SJSA1 (cell line): ENCODE data around the gene USPL1. TPM values are rescaled to one million over a fixed set of nuclear protein-coding genes. Genes with fewer than 3 reads are reported as not detected.
"Not testable (repeated sequence)": the region's sequence is repeated elsewhere in the genome, so short reads cannot be mapped to it uniquely, and the experiment has no call there.

Source experiments
- DNase-seq, 2 experiments: peaks; one replicate each; pipeline ENCODE4 v3.0.0-alpha.2; 2015 to 2020; ENCODE audit warnings: low spot score in 2 of 2, low read depth in 1 of 2
- H3K27ac ChIP-seq: fragments of 250-450 bp; sonication (Bioruptor Pico); 2 replicates; pipeline ENCODE4 v1.5.1; 2020; ENCODE audit warnings: mild to moderate bottlenecking, moderate library complexity
- H3K27me3 ChIP-seq: fragments of 250-450 bp; sonication (Bioruptor Pico); replicated peaks from 2 replicates; pipeline ENCODE4 v1.5.1; 2020; ENCODE audit warnings: mild to moderate bottlenecking, moderate library complexity
- H3K36me3 ChIP-seq: fragments of 250-450 bp; sonication (Bioruptor Pico); 2 replicates; pipeline ENCODE4 v1.5.1; 2020; ENCODE audit warnings: mild to moderate bottlenecking
- H3K4me1 ChIP-seq: fragments of 250-450 bp; sonication (Bioruptor Pico); replicated peaks from 2 replicates; pipeline ENCODE4 v1.6.1; 2021; ENCODE audit warnings: mild to moderate bottlenecking
- H3K4me3 ChIP-seq: fragments of 250-450 bp; sonication (Bioruptor Pico); 2 replicates; pipeline ENCODE4 v1.5.1; 2020; ENCODE audit warnings: mild to moderate bottlenecking
- H3K9me3 ChIP-seq: fragments of 250-450 bp; sonication (Bioruptor Pico); replicated peaks from 2 replicates; pipeline ENCODE4 v1.5.1; 2020; ENCODE audit warnings: mild to moderate bottlenecking
- total RNA-seq: library from RNA; depleted of rRNA; stranded (reverse); fragments of >200 nt; shearing (Covaris generic); gene quantifications from 2 replicates; pipeline ENCODE4 v1.2.3, GENCODE V29; 2014

USPL1 gene
- total RNA-seq, 1 experiment from 2014 or later = 16.3 TPM

- Histone ChIP-seq H3K4me1 (0 out of 2 replicates have a peak, but pooled peaks cover 3% of the 10 kb centered on the region), H3K27me3 (no peaks in the 10 kb centered on the region), H3K4me3 (no peak overlapping the region), H3K36me3 (peaks cover 24% of the 10 kb centered on the region), H3K9me3 (no peaks in the 10 kb centered on the region), H3K27ac (no peak overlapping the region)
- no peak for DNase-seq
These were observed 4.8 kb downstream of the USPL1 start for GRCh38 chr13:30622551-30622950.

GRCh38 chr13:30623392-30623791, 5.7 kb downstream of the USPL1 start:
- Histone ChIP-seq H3K36me3 (peaks cover 24% of the 10 kb centered on the region), H3K4me3 (no peak overlapping the region), H3K9me3 (no peaks in the 10 kb centered on the region), H3K27me3 (no peaks in the 10 kb centered on the region), H3K4me1 (0 out of 2 replicates have a peak, but pooled peaks cover 3% of the 10 kb centered on the region), H3K27ac (no peak overlapping the region)
- DNase-seq = no peak

GRCh38 chr13:30624630-30625029, 6.9 kb downstream of the USPL1 start:
- DNase-seq = no peak
- Histone ChIP-seq H3K4me3 (no peak overlapping the region), H3K36me3 (peaks cover 24% of the 10 kb centered on the region), H3K4me1 (no peaks in the 10 kb centered on the region), H3K27ac (no peak overlapping the region), H3K27me3 (no peaks in the 10 kb centered on the region), H3K9me3 (no peaks in the 10 kb centered on the region)

GRCh38 chr13:30629527-30629926, 11.8 kb downstream of the USPL1 start:
- Histone ChIP-seq H3K9me3 (no peaks in the 10 kb centered on the region), H3K27me3 (no peaks in the 10 kb centered on the region), H3K4me1 (no peaks in the 10 kb centered on the region), H3K4me3 (no peak overlapping the region), H3K27ac (no peak overlapping the region), H3K36me3 (peaks cover 37% of the 10 kb centered on the region)
- no peak for DNase-seq

- H3K9me3 ChIP-seq = no peaks in the 10 kb centered on the region
- peaks cover 44% of the 10 kb centered on the region for H3K36me3 ChIP-seq
- DNase-seq = no peak
- H3K4me3 ChIP-seq = no peak overlapping the region
- H3K4me1 ChIP-seq = no peaks in the 10 kb centered on the region
- H3K27me3 ChIP-seq = no peaks in the 10 kb centered on the region
- no peak overlapping the region for H3K27ac ChIP-seq
These were observed 16.1 kb downstream of the USPL1 start for GRCh38 chr13:30633861-30634260.

- Histone ChIP-seq H3K4me3 (no peak overlapping the region), H3K4me1 (no peaks in the 10 kb centered on the region), H3K36me3 (peaks cover 49% of the 10 kb centered on the region), H3K27me3 (no peaks in the 10 kb centered on the region), H3K9me3 (no peaks in the 10 kb centered on the region), H3K27ac (no peak overlapping the region)
- no peak for DNase-seq
These were observed 17.1 kb downstream of the USPL1 start for GRCh38 chr13:30634838-30635237.

- H3K27me3 ChIP-seq = no peaks in the 10 kb centered on the region
- H3K9me3 ChIP-seq = no peaks in the 10 kb centered on the region
- H3K4me3 ChIP-seq = no peak overlapping the region
- no peak for DNase-seq
- H3K36me3 ChIP-seq = peaks cover 44% of the 10 kb centered on the region
- no peaks in the 10 kb centered on the region for H3K4me1 ChIP-seq
- H3K27ac ChIP-seq = no peak overlapping the region
These were observed 20.6 kb downstream of the USPL1 start for GRCh38 chr13:30638301-30638700.

- Histone ChIP-seq H3K4me3 (no peak overlapping the region), H3K27me3 (no peaks in the 10 kb centered on the region), H3K4me1 (no peaks in the 10 kb centered on the region), H3K9me3 (no peaks in the 10 kb centered on the region), H3K27ac (no peak overlapping the region), H3K36me3 (peaks cover 37% of the 10 kb centered on the region)
- DNase-seq = no peak
These were observed 22.0 kb downstream of the USPL1 start for GRCh38 chr13:30639671-30640070.

- H3K9me3 ChIP-seq, H3K4me3 ChIP-seq, H3K27ac ChIP-seq, H3K27me3 ChIP-seq, DNase-seq, H3K4me1 ChIP-seq: not testable (repeated sequence)
- H3K36me3 ChIP-seq = peaks cover 44% of the 10 kb centered on the region
These were observed 23.5 kb downstream of the USPL1 start for GRCh38 chr13:30641173-30641572.

- Histone ChIP-seq H3K9me3 (no peaks in the 10 kb centered on the region), H3K4me3 (no peak overlapping the region), H3K36me3 (peaks cover 54% of the 10 kb centered on the region), H3K4me1 (no peaks in the 10 kb centered on the region), H3K27ac (no peak overlapping the region), H3K27me3 (no peaks in the 10 kb centered on the region)
- no peak for DNase-seq
These were observed 27.9 kb downstream of the USPL1 start for GRCh38 chr13:30645629-30646028.

- H3K27me3 ChIP-seq = no peaks in the 10 kb centered on the region
- H3K4me1 ChIP-seq = no peaks in the 10 kb centered on the region
- no peak overlapping the region for H3K27ac ChIP-seq
- DNase-seq = no peak
- no peaks in the 10 kb centered on the region for H3K9me3 ChIP-seq
- H3K4me3 ChIP-seq = no peak overlapping the region
- peaks cover 51% of the 10 kb centered on the region for H3K36me3 ChIP-seq
These were observed 29.7 kb downstream of the USPL1 start for GRCh38 chr13:30647420-30647819.

- no peak overlapping the region for H3K4me3 ChIP-seq
- H3K4me1 ChIP-seq = no peaks in the 10 kb centered on the region
- DNase-seq = no peak
- H3K36me3 ChIP-seq = peaks cover 45% of the 10 kb centered on the region
- H3K27me3 ChIP-seq = no peaks in the 10 kb centered on the region
- H3K27ac ChIP-seq = no peak overlapping the region
- H3K9me3 ChIP-seq = no peaks in the 10 kb centered on the region
These were observed 30.3 kb downstream of the USPL1 start for GRCh38 chr13:30647824-30648521.

GRCh38 chr13:30648522-30649012, 30.8 kb downstream of the USPL1 start:
- Histone ChIP-seq H3K27ac (no peak overlapping the region), H3K36me3 (peaks cover 43% of the 10 kb centered on the region), H3K4me3 (no peak overlapping the region), H3K4me1 (no peaks in the 10 kb centered on the region), H3K9me3 (no peaks in the 10 kb centered on the region), H3K27me3 (no peaks in the 10 kb centered on the region)
- DNase-seq = no peak

GRCh38 chr13:30651648-30652047, 33.9 kb downstream of the USPL1 start:
- H3K36me3 ChIP-seq = peaks cover 48% of the 10 kb centered on the region
- DNase-seq, H3K4me3 ChIP-seq: not testable (repeated sequence)

More at GRCh38 chr13:30651648-30652047, 33.9 kb downstream of the USPL1 start:
- H3K4me1 ChIP-seq, H3K9me3 ChIP-seq, H3K27me3 ChIP-seq, H3K27ac ChIP-seq: not testable (repeated sequence)
